Immature natural killer cell (primary cell): Measurements from ENCODE around the gene CELF2. TPM values are rescaled to one million over a fixed set of nuclear protein-coding genes. Genes with fewer than 3 reads are reported as not detected.

Experiments used
- DNase-seq, 3 donors: peaks; one replicate each; pipeline ENCODE4 v3.0.0; 2022; ENCODE audit warnings: mixed read lengths in 1 of 3
- H3K27ac Mint-ChIP-seq, 6 donors: one replicate each; pipeline ENCODE4 v1.8.0; 2020; ENCODE audit warnings: mixed read lengths in 6 of 6, mild to moderate bottlenecking in 5 of 6, inconsistent platforms in 4 of 6, moderate library complexity in 3 of 6
- H3K27me3 Mint-ChIP-seq, 3 donors: one replicate each; pipeline ENCODE4 v1.8.0; 2020 to 2021; ENCODE audit warnings: low read depth in 3 of 3, mild to moderate bottlenecking in 3 of 3, mixed read lengths in 3 of 3, moderate library complexity in 3 of 3, inconsistent platforms in 1 of 3
- H3K36me3 Mint-ChIP-seq, 3 donors: one replicate each; pipeline ENCODE4 v1.8.0; 2020; ENCODE audit warnings: mixed read lengths in 3 of 3, inconsistent platforms in 2 of 3, mild to moderate bottlenecking in 2 of 3
- H3K4me1 Mint-ChIP-seq, 2 donors: one replicate each; pipeline ENCODE4 v1.8.0; 2020; ENCODE audit warnings: inconsistent platforms in 2 of 2, mild to moderate bottlenecking in 2 of 2, mixed read lengths in 2 of 2, moderate library complexity in 1 of 2
- H3K4me3 Mint-ChIP-seq, 5 donors: one replicate each; pipeline ENCODE4 v1.8.0; 2020; ENCODE audit warnings: mild to moderate bottlenecking in 5 of 5, mixed read lengths in 5 of 5, inconsistent platforms in 3 of 5, moderate library complexity in 3 of 5
- H3K9me3 Mint-ChIP-seq, 6 donors: one replicate each; pipeline ENCODE4 v1.8.0; 2020; ENCODE audit warnings: mild to moderate bottlenecking in 6 of 6, mixed read lengths in 6 of 6, inconsistent platforms in 4 of 6, moderate library complexity in 3 of 6
- polyA plus RNA-seq, 3 donors: library from polyadenylated mRNA; unstranded; fragments of 300-500 nt; fragmentation: Illumina TruSeq; gene quantifications; one replicate each; pipeline ENCODE4 v1.2.3, GENCODE V29; 2021

CELF2 gene
- polyA plus RNA-seq, 3 donors from 2014 or later = 64.2 to 174 (median 95.4) TPM

DNA sequence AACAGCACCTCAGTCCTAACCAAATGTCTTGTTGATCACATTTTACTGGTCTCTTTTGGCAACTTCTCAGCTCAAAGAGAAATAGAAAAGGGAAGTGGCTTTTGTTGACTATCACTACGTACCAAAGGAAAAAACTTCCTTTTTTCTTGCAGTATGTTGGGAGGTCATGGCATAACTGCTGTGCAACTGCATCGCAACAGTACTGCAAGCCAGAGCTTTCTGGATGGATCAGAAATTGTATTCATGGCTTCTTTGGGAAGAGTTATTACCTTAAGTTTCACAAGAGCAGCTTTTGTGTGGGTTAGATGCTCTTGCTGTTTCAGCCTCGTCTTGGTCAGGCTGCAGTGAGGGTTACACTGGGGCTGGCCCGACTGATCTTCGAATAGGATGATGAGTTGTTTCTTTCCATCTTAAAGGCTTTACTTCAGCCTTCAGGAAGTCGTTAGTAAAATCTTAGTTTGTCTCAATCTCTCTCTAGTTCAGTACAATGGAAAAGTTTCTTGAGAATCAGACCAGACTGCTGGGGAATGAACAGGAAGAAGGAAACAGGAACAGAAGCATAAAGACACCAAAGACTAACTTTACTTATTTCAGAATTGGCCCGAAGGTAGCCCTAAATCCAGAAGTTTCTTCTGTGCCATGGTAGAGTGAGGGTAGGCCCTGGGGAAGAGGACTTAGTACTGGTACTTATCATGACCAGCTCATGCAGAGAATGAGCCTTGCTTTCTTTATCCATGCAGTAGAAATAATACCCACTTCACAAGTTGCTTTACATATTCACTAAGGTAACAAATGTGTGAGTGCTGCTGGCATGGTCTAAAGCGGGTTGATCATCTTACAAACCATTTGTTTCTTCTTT is 153.6 kb downstream of the CELF2 start:
- Mint-ChIP-seq H3K27me3 (peaks cover 0 to 26% (median 15%) of the 10 kb centered on the region in 3 donors), H3K27ac (no peak overlapping the region), H3K4me1 (no peaks in the 10 kb centered on the region), H3K4me3 (no peak overlapping the region), H3K9me3 (no peaks in the 10 kb centered on the region), H3K36me3 (peaks cover 31 to 45% (median 40%) of the 10 kb centered on the region in 3 donors)
- DNase-seq = peak in 1 of 3 donors; percentile 37

DNA sequence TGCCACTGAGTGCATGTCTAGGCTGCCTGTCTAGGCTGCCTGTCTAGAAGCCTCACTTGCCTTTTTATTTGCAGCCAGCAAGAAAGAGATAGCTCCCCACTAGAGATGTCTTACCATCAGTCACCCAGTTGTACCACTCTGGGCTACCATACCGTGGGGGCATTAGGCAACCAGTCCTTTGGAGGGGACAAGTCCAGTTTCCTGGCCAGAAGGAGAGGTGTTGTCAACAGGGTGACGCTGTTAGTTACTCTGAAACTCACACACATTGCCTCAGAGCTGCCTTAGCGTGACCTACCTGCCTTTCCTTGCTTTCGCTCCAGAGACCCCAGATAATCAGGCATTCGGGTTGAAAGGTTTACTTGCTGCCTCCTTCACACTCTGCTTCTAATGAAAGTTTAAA is 155.4 kb downstream of the CELF2 start:
- DNase-seq = peak in 2 of 3 donors; percentile 41 to 46
- Mint-ChIP-seq H3K4me1 (no peaks in the 10 kb centered on the region), H3K27me3 (peaks cover 1 to 41% (median 21%) of the 10 kb centered on the region in 3 donors), H3K4me3 (no peak overlapping the region), H3K36me3 (peaks cover 17 to 35% (median 31%) of the 10 kb centered on the region in 3 donors), H3K9me3 (no peaks in the 10 kb centered on the region), H3K27ac (no peak overlapping the region)

GRCh38 chr10:11175823-11176243 is 158.2 kb downstream of the CELF2 start:
- no peaks in the 10 kb centered on the region for H3K9me3 Mint-ChIP-seq
- peaks cover 22 to 45% (median 36%) of the 10 kb centered on the region in 3 donors for H3K36me3 Mint-ChIP-seq
- peak in 2 of 3 donors; percentile 55 to 56 for DNase-seq
- peaks cover 5 to 65% (median 38%) of the 10 kb centered on the region in 3 donors for H3K27me3 Mint-ChIP-seq
- no peak overlapping the region for H3K27ac Mint-ChIP-seq
- peaks cover 0 to under 1% of the 10 kb centered on the region in 2 donors for H3K4me1 Mint-ChIP-seq
- peak overlapping the region in 1 of 5 donors; percentile 83 for H3K4me3 Mint-ChIP-seq

DNA sequence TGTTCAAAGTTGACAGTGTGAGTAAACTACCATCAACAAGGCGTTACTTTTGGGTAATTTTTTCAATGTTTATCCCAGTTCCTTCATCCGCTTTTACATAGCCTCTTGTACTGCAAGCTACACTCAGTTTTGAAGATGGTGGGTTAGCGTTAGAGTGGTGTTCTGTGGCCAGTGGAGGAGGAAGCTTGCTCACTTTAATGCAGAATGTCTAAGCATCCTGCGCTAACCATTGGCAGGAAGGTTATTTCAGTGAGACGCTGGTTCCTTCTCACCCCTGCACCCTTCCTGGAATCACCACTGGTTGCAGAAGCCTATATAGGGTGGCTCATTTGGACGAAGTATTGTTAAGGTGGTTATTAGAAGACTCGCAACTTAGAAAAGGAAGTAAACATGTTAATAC is 159.1 kb downstream of the CELF2 start:
- peaks cover 0 to 10% of the 10 kb centered on the region in 2 donors for H3K4me1 Mint-ChIP-seq
- peaks cover 5 to 74% (median 46%) of the 10 kb centered on the region in 3 donors for H3K27me3 Mint-ChIP-seq
- no peak overlapping the region for H3K27ac Mint-ChIP-seq
- peaks cover 25 to 52% (median 42%) of the 10 kb centered on the region in 3 donors for H3K36me3 Mint-ChIP-seq
- H3K9me3 Mint-ChIP-seq = no peaks in the 10 kb centered on the region
- DNase-seq = peak; percentile 68 to 72 (median 72)
- peak overlapping the region in 1 of 5 donors; percentile 83 for H3K4me3 Mint-ChIP-seq

DNA sequence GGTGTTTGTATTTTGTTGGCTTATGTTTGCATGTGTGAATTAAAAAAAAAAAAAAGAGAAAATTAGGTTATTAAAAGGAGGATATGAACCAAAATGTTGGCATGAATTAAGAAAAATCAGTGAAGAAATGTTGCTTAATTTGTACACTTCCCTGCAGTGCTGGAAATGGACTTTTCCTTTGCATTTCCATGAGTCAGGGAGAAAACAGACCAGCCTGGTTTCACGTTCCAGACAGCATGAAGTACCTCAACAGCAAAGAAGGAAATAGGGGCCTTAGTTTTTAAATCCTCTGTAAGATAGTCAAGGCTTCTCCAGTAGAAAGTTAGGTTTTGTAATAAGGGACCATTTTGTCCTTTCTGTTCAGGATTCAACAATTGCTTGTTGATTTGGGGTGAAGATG is 159.7 kb downstream of the CELF2 start:
- peak overlapping the region in 1 of 5 donors; percentile 83 for H3K4me3 Mint-ChIP-seq
- no peak for DNase-seq
- peaks cover 25 to 57% (median 45%) of the 10 kb centered on the region in 3 donors for H3K36me3 Mint-ChIP-seq
- H3K27ac Mint-ChIP-seq = no peak overlapping the region
- peaks cover 7 to 74% (median 47%) of the 10 kb centered on the region in 3 donors for H3K27me3 Mint-ChIP-seq
- peaks cover 0 to 16% of the 10 kb centered on the region in 2 donors for H3K4me1 Mint-ChIP-seq
- no peaks in the 10 kb centered on the region for H3K9me3 Mint-ChIP-seq

- H3K27me3 Mint-ChIP-seq = peaks cover 7 to 77% (median 45%) of the 10 kb centered on the region in 3 donors
- no peak overlapping the region for H3K27ac Mint-ChIP-seq
- peaks cover 0 to 23% of the 10 kb centered on the region in 2 donors for H3K4me1 Mint-ChIP-seq
- no peak for DNase-seq
- peaks cover 29 to 59% (median 45%) of the 10 kb centered on the region in 3 donors for H3K36me3 Mint-ChIP-seq
- H3K9me3 Mint-ChIP-seq = no peaks in the 10 kb centered on the region
- peak overlapping the region in 1 of 5 donors; percentile 83 for H3K4me3 Mint-ChIP-seq
Measured at GRCh38 chr10:11177926-11178471, 160.3 kb downstream of the CELF2 start.

- Mint-ChIP-seq H3K4me1 (peaks cover 0 to 31% of the 10 kb centered on the region in 2 donors), H3K36me3 (peaks cover 27 to 52% (median 38%) of the 10 kb centered on the region in 3 donors), H3K27me3 (peaks cover 7 to 81% (median 45%) of the 10 kb centered on the region in 3 donors), H3K4me3 (peak overlapping the region in 1 of 5 donors; percentile 83), H3K9me3 (no peaks in the 10 kb centered on the region), H3K27ac (no peak overlapping the region)
- peak; percentile 93 to 94 (median 93) for DNase-seq
Measured at GRCh38 chr10:11178606-11179515, 161.2 kb downstream of the CELF2 start.

- Mint-ChIP-seq H3K36me3 (peaks cover 20 to 46% (median 37%) of the 10 kb centered on the region in 3 donors), H3K9me3 (no peaks in the 10 kb centered on the region), H3K4me3 (peak overlapping the region in 1 of 5 donors; percentile 83), H3K27me3 (peaks cover 7 to 76% (median 45%) of the 10 kb centered on the region in 3 donors), H3K27ac (no peak overlapping the region), H3K4me1 (peaks cover 0 to 39% of the 10 kb centered on the region in 2 donors)
- no peak for DNase-seq
Measured at GRCh38 chr10:11179516-11180105, 161.9 kb downstream of the CELF2 start.

- H3K27ac Mint-ChIP-seq = no peak overlapping the region
Measured at GRCh38 chr10:11180228-11180627, 162.6 kb downstream of the CELF2 start.

DNA sequence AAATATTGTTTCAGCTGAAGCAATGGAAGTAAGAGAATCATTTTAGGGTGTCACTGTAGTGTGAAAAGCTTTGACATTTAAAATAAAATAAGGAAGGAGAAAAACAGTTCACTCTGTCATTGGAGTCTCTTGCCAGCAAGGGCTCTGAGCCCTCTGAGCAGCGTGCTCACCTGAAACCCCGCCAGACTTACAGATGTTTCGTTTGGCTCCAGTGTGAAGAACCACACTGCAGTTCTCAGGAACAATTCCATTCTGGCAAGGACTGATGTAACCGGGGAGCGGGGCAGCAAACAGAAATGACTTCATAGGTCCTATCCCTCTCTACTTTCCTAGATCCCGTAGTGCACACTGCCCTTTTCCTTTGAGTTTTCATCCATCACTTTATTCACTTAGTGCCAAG is 164.3 kb downstream of the CELF2 start:
- Mint-ChIP-seq H3K36me3 (peaks cover 34 to 49% (median 46%) of the 10 kb centered on the region in 3 donors), H3K4me3 (peak overlapping the region in 3 of 5 donors; percentile 70 to 83 (median 73)), H3K27ac (no peak overlapping the region), H3K27me3 (peaks cover 7 to 55% (median 26%) of the 10 kb centered on the region in 3 donors), H3K4me1 (peaks cover 0 to 62% of the 10 kb centered on the region in 2 donors), H3K9me3 (peaks cover 0 to 2% (median 0%) of the 10 kb centered on the region in 6 donors)
- DNase-seq = no peak

More at GRCh38 chr10:11180228-11180627, 162.6 kb downstream of the CELF2 start:
- Mint-ChIP-seq H3K4me1 (peaks cover 0 to 45% of the 10 kb centered on the region in 2 donors), H3K4me3 (peak overlapping the region in 1 of 5 donors; percentile 83), H3K36me3 (peaks cover 24 to 42% (median 37%) of the 10 kb centered on the region in 3 donors), H3K9me3 (no peaks in the 10 kb centered on the region), H3K27me3 (peaks cover 7 to 70% (median 42%) of the 10 kb centered on the region in 3 donors)
- peak; percentile 73 to 74 (median 73) for DNase-seq

DNA sequence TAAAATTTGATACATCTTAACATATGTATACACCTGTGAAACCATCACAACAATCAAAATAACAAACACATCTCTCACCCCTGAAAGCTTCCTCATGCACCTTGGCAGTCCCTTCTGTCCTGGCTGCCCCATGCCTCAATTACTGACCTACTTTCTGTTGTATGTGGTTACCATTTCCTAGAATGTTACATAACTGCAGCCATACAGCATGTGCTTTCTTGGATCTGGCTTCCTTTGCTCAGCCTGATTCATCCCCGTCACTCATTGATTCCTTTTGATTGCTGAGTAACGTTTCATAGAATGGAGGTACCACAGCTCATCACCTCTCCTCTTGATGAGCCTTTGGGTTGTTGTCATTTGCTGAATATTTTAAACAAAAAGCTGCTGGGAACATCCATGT is 165.3 kb downstream of the CELF2 start:
- peak overlapping the region in 3 of 5 donors; percentile 70 to 83 (median 73) for H3K4me3 Mint-ChIP-seq
- peaks cover 0 to 73% of the 10 kb centered on the region in 2 donors for H3K4me1 Mint-ChIP-seq
- DNase-seq = no peak
- peaks cover 0 to 2% (median 0%) of the 10 kb centered on the region in 6 donors for H3K9me3 Mint-ChIP-seq
- H3K36me3 Mint-ChIP-seq = peaks cover 41 to 57% (median 53%) of the 10 kb centered on the region in 3 donors
- H3K27me3 Mint-ChIP-seq = peaks cover 6 to 46% (median 26%) of the 10 kb centered on the region in 3 donors
- H3K27ac Mint-ChIP-seq = no peak overlapping the region

GRCh38 chr10:11184093-11184492 is 166.4 kb downstream of the CELF2 start:
- Mint-ChIP-seq H3K4me1 (peaks cover 0 to 84% of the 10 kb centered on the region in 2 donors), H3K36me3 (peaks cover 49 to 60% (median 60%) of the 10 kb centered on the region in 3 donors), H3K4me3 (peak overlapping the region in 3 of 5 donors; percentile 36 to 73 (median 49)), H3K9me3 (peaks cover 0 to 2% (median 0%) of the 10 kb centered on the region in 6 donors), H3K27ac (peak overlapping the region in 2 of 6 donors; percentile 41 to 91), H3K27me3 (peaks cover 2 to 42% (median 19%) of the 10 kb centered on the region in 3 donors)
- no peak for DNase-seq
